ENCODE results near the gene TSC22D3.
A peak's percentile ranks its signal among the peaks of the same experiment; 100 is the strongest.
"Not testable (repeated sequence)": the region's sequence is repeated elsewhere in the genome, so short reads cannot be mapped to it uniquely, and the experiment has no call there.

Gene TSC22D3

DNA sequence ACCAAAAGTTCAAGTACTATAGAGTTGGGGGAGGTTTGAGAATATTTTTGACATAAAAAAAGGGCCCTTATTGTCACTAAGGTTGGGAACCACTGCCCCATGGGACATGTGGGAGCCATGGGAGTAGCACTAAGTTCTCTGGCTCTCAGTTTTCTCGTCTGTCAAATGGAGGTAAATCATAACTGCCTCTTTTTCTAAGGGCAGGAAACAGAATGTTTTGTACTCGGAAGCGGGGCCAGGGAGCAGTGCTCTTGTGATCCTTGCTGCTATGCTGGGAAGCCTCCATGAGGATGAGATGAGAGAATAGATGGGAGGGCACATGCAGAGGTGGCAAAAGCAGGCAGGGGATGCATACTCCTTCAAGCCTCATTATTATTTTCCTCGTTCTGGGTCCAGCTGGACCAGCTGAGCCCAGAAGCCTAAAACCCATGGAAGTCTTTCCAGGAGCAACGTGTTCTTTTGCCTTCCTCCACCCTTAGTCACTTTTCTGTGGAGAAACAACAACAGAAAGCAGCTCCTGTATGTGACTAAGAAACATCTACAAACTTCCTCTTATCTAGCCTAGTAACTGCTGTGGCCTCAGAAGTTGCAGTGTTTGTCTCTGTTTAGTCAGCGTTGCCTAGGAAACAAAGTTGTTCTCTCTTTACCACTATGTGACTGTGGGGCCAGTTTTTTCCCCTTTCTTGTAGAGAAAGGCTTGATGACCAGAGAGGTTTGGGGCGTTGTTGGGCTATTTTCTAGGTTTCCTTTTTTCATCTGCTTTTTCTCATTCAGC lies 64.8 kb downstream of the TSC22D3 start:
- DNase-seq = peak; percentile 58

DNA sequence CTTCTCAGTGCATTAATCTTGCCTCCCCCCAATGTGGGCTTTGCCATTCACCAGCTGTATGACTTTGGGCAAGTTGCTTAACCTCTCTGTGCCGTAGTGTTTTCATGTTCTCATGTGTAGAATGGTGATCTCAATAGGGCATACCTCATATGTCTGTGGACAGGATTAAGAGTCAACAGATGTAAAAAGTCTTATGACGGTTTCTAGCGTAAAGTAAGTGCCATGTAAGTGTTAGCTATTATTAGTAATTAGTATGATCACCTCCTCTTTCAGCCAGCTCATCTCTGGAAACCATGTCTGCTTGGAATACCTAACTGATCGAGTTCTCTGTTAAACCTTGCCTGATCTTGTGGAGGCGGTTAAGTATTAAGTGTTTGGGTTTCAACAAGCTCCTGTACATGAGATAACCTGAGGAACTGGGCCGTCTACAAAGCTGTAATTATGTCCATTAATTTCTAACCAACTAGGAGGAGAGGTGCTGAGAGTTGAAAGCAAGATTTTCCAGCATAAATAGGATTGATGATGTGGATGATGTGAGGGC lies 66.3 kb downstream of the TSC22D3 start:
- DNase-seq = no peak

DNA sequence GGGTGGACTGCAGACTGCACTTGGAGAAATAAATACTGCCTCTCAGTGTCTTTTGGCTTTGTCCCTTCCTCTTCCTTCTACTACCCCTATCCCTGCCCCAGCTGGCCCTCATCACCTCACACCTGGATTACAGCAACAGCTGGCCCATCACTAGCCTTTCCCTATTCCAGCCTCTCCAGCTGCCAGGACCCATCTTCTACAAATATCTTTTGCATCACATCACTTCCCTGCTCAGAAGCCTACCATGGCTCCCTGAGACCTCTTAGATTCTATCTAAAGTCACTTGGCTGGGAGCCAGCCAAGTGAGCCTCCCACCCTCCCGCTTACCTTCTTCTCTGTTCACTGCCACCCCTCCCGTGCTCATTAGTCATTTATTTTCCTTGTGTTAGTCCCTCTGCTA lies 66.8 kb downstream of the TSC22D3 start:
- DNase-seq = no peak

GRCh38 chrX:107707866-107708265 lies 67.7 kb downstream of the TSC22D3 start:
- no peak for DNase-seq

GRCh38 chrX:107706309-107706708 lies 69.3 kb downstream of the TSC22D3 start:
- no peak for DNase-seq

GRCh38 chrX:107704587-107704986 lies 71.0 kb downstream of the TSC22D3 start:
- DNase-seq = no peak

DNA sequence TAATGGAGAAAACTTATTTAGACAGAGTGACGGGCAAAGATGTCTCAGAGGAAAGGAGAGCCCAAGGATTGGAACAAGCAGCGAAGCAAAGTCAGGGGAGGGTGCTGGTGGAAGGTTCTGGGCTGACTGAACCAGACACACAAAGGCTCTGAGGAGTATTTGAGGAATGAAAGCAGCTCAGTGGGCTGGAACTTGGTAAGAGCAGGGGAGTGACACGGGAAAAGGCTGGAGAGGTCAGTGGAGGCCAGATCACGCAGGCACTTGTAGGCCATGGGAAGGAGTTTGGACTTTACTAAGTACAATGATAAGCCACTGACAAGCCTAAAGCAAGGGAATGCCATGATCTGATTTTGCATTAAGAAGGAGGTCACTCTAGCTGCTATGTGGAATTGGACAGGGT lies 71.4 kb downstream of the TSC22D3 start:
- no peak for DNase-seq

DNA sequence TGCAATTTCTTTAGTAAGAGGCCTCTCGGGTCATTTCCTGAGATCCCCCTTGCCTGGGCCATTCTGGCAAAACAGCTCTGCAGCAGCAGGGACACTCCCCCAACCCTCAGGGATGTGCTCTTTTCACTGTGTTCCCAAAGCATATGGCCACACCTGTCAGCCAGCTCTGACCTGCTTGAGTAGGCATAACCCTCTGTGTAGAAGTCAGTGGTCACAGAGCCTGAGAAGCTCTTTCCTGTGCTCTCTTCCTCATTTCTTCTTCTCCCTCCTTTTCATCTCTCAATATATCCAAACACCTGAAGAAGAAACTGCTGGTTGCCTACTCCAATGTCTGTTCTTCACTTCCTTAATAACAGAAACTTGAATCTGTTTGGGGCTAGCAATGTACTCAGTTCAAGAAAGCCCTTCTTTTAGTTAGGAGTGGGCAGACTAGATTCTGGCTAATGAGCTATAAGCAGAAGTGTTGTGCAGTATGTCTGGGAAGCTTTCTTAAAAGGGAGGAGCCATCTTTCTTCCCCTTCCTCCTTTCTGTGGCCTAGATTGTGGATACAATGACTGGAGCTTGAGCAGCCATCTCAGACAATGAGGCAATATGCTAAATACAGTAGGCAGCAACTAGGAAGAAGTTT lies 74.0 kb downstream of the TSC22D3 start:
- DNase-seq = no peak

- no peak for DNase-seq
Measured at GRCh38 chrX:107700790-107701189, 74.8 kb downstream of the TSC22D3 start.

DNA sequence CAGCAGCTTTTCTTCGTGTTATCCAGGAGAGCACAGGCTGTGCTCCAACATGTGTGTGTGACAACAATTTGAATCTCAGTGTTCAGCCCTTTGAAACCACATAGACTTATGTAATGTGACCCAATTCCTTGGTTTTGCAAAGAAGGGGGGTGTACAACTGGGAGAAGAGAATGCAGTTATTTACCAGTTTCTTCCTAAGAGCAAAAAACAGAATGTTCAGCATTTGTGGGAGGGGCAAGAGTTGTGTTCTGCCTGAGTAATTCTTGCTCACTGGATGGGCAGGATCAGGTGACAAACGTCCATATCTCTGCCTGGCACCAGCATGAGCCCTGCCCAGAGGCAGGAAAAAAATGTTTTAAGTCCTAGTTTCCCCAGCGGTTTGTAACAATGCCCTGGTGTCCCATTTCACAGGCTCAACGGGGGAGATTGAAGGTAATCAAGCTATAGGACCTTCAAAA lies 75.2 kb downstream of the TSC22D3 start:
- DNase-seq = no peak

GRCh38 chrX:107699616-107700015 lies 76.0 kb downstream of the TSC22D3 start:
- DNase-seq = no peak

DNA sequence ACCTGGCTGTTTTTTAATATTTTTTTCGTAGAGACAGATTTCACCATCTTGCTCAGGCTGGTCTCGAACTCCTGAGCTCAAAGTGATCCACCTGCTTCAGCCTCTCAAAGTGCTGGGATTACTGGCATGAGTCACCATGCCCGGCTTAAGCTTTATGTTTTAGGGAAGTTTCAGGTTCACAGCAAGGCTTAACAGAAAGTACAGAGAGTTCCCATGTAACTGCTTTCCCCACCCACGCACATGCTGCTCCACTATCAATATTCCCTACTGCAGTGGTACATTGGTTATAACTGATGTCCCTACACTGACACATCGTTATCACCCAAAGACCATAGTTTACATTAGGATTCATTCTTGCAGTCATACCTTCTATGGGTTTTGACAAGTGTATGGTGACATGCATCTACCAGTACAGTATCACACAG lies 84.6 kb downstream of the TSC22D3 start:
- no peak for DNase-seq

DNA sequence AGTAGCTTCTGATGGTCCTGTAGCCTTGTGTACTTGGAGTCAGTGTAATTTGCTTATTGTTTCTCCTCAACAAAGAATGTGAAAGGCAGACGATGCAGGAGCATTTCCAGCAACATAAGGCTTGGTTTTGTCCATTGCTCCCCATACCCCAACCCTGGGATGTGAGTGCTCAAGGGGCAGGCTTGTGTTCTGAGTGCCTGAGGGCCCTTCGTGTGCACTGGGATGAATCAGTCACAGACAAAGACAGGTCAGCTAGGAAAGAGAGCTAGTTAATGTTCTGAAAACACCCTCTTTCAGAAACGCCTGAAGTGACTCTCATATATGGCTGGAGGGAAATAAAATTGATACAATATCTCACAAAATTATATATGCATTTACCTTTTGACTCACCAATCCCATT lies 88.1 kb downstream of the TSC22D3 start:
- DNase-seq = no peak

GRCh38 chrX:107686792-107687191 lies 88.8 kb downstream of the TSC22D3 start:
- peak; percentile 37 for DNase-seq

DNA sequence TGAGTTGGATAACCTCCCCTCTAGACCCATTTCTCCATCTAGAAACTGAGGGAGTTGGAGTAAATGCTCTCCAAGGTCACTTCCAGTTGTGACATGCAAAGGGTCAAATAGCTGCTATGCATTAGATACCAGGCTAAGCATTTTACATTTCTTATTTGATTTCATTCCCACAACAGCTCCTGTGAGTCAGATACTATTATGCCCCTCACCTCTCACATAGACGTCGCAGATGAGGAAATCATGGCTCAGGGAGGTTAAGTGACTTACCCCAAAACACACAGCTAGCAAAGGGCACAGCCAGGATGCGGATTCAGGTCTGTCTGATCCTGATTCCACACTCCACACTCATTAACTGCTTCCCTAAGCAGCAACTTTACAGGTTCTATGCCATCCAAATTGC lies 89.6 kb downstream of the TSC22D3 start:
- DNase-seq = no peak

DNA sequence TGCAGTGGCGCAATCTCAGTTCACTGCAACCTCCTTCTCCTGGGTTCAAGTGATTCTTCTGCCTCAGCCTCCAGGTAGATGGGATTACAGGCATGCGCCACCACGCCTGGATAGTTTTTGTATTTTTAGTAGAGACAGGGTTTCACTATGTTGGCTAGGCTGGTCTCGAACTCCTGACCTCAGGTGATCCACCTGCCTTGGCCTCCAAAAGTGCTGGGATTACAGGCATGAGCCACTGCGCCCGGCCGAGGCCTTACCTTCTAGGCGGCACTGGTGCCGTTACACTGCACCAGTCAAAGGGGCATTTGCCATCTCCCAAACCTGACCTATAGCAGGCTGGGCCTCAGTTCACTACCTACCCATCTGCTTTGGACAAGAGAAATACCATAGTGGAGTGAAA lies 90.0 kb downstream of the TSC22D3 start:
- not testable (repeated sequence) for DNase-seq

DNA sequence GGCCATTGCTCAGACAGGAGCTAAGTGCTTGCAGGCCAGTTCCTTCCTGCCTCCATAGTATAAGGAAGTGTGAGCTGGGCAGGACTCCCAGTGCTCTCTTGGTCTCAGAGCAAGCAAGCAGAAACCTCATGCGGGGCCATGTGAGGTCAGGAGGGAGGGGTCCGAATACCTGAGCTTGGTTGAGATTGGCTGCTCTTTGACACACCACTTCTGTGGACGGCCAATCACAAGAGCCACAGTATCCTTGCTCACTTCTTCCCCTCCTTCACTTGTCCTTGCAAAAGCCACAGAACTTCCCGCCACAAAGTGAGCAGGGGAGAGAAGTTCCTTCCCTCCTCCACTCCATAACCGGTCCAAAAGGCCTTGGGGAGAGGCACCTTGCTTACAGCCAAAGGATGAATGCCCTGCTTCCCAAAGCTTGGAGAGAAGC lies 90.6 kb downstream of the TSC22D3 start:
- DNase-seq = peak; percentile 90

- DNase-seq = no peak
Measured at GRCh38 chrX:107683931-107684330, 91.7 kb downstream of the TSC22D3 start.

GRCh38 chrX:107683124-107683895 lies 92.3 kb downstream of the TSC22D3 start:
- DNase-seq = no peak

- no peak for DNase-seq
Measured at GRCh38 chrX:107682256-107682655, 93.3 kb downstream of the TSC22D3 start.

DNA sequence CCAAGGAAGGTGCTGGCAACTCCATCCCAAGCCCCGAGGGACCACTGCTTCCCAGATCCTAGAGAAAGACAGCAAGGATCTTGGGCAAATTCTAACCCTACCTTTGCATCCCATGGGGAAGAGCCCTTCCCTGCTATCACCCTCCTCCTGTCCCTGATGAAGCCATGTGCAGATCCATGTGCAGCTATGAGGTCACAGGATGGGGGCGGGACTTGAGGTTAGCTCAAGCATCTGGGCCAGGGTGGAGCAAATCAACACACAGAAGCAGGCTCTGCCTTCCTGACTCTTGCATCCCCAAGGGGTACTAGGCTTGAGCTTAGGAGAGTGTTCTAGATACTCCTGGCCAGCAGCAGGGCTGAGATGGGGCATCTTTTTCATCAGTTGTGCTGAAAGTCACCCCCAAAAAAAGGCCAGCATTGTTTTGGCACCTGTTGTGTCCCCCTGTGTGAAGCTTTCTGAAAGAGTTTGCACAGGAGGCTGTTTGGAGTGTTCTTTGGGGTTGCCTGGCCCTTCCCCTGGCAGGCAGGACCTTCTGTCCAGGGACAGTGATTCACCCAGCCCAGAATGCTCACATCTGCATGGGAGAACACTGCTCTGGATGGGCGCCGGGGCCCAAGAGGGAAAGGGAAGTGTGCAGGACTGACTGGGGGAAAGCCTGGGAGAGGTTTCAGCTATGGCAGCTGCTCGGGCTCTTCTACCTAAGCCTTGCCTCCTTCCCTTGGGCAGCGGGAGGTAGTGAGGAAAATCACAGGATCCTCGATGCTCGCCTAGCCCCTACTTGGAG lies 96.4 kb downstream of the TSC22D3 start:
- DNase-seq = peak; percentile 28

DNA sequence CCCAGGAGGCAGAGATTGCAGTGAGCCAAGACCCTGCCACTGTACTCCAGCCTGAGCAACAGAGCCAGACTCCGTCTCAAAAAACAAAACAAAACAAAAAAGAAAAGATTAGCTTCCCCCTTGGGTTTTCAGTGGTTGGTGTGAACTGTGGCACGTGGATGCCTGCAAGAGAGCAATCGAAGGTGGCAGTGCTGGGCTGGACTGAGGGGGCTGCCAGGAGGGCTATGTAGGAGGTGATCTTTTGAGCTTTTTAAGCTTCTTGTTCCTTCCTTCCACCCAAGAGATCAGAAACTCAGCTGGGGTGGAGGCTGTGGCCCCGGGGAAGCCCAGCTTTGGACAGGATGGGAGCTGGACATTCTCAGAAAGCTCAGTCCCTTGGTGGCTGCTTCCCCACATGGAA lies 97.7 kb downstream of the TSC22D3 start:
- no peak for DNase-seq

DNA sequence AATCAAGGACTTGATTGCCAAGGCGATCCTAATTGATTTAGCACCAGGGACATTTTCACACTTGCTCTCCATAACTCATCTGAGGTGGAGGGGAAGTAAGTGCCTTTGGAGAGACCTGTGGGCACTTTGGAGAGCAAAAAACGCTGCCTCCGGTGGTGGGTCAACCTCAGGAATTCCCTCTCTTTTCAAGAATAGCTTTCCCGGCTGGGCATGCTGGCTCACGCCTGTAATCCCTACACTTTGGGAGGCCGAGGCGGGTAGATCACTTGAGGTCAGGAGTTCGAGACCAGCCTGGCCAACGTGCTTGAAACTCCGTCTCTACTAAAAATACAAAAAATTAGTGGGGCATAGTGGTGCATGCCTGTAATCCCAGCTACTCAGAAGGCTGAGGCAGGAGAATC lies 98.1 kb downstream of the TSC22D3 start:
- DNase-seq = no peak
